ENCODE measurements around the gene GRAMD1B. TPM values are rescaled to one million over a fixed set of nuclear protein-coding genes. Genes with fewer than 3 reads are reported as not detected.
"Not testable (repeated sequence)": the region's sequence is repeated elsewhere in the genome, so short reads cannot be mapped to it uniquely, and the experiment has no call there.

Gene GRAMD1B
- polyA plus RNA-seq, 3 donors, result 3.2 to 13.9 (median 3.3) TPM

GRCh38 chr11:123460012-123460700, 30.1 kb downstream of the GRAMD1B start:
- H3K79me2 ChIP-seq (ENCODE audit: insufficient read depth, low read length), result peaks cover 50% of the 10 kb centered on the region
- H3K27ac ChIP-seq (ENCODE audit: low read depth in 1 of 2, low read length in 2 of 2), result no peak overlapping the region
- no peaks in the 10 kb centered on the region for H4K20me1 ChIP-seq (ENCODE audit: insufficient read depth, low read length)
- H3K4me3 ChIP-seq (replicated peaks in 1 of 3; ENCODE audit: low read depth in 2 of 3, low read length in 3 of 3), result no peak overlapping the region
- intact Hi-C loops (cut with micrococcal nuclease), result no loop called here
- H2AFZ ChIP-seq (ENCODE audit: insufficient read depth, low read depth, low read length, poor library complexity, severe bottlenecking), result no peak overlapping the region
- peak overlapping the region in 1 of 7 donors; percentile 70 for H3K27ac Mint-ChIP-seq
- no peaks in the 10 kb centered on the region for H3K9me3 ChIP-seq (replicated peaks in 1 of 2; ENCODE audit: control insufficient read depth in 1 of 2, insufficient read depth in 1 of 2, low read length in 2 of 2)
- TF ChIP-seq, protein P1, sequence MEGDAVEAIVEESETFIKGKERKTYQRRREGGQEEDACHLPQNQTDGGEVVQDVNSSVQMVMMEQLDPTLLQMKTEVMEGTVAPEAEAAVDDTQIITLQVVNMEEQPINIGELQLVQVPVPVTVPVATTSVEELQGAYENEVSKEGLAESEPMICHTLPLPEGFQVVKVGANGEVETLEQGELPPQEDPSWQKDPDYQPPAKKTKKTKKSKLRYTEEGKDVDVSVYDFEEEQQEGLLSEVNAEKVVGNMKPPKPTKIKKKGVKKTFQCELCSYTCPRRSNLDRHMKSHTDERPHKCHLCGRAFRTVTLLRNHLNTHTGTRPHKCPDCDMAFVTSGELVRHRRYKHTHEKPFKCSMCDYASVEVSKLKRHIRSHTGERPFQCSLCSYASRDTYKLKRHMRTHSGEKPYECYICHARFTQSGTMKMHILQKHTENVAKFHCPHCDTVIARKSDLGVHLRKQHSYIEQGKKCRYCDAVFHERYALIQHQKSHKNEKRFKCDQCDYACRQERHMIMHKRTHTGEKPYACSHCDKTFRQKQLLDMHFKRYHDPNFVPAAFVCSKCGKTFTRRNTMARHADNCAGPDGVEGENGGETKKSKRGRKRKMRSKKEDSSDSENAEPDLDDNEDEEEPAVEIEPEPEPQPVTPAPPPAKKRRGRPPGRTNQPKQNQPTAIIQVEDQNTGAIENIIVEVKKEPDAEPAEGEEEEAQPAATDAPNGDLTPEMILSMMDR (IDR thresholded peaks at IDR 0.05), result no peak
- peaks cover 0 to 1% (median 0%) of the 10 kb centered on the region in 3 donors for H3K27me3 Mint-ChIP-seq (ENCODE audit: low read depth in 3 of 3)
- H3K36me3 Mint-ChIP-seq, result peaks cover 8 to 16% of the 10 kb centered on the region in 2 donors
- no peak for DNase-seq
- H3K9ac ChIP-seq (ENCODE audit: insufficient read depth, low read length, poor library complexity, severe bottlenecking), result no peak overlapping the region
- peaks cover 35 to 37% of the 10 kb centered on the region in 2 donors for H3K4me1 ChIP-seq (ENCODE audit: control insufficient read depth in 1 of 2, insufficient read depth in 2 of 2, low read length in 2 of 2)
- H3K27me3 ChIP-seq (ENCODE audit: control insufficient read depth in 2 of 2, insufficient read depth in 2 of 2, low read length in 2 of 2), result no peaks in the 10 kb centered on the region
- H3K4me1 Mint-ChIP-seq, result peaks cover 48% of the 10 kb centered on the region
- H3K4me2 ChIP-seq (replicated peaks; ENCODE audit: extremely low read depth, low read length, poor library complexity, severe bottlenecking), result no peak overlapping the region
- no peak overlapping the region for H3K4me3 Mint-ChIP-seq
- no peaks in the 10 kb centered on the region for H3K36me3 ChIP-seq (replicated peaks in 1 of 2; ENCODE audit: control insufficient read depth in 1 of 2, insufficient read depth in 2 of 2, low read length in 2 of 2)
- H3K9me3 Mint-ChIP-seq, result no peaks in the 10 kb centered on the region
- WGBS (ENCODE audit: insufficient coverage), result 69% methylated on average over 4 of the region's 7 CpGs

DNA sequence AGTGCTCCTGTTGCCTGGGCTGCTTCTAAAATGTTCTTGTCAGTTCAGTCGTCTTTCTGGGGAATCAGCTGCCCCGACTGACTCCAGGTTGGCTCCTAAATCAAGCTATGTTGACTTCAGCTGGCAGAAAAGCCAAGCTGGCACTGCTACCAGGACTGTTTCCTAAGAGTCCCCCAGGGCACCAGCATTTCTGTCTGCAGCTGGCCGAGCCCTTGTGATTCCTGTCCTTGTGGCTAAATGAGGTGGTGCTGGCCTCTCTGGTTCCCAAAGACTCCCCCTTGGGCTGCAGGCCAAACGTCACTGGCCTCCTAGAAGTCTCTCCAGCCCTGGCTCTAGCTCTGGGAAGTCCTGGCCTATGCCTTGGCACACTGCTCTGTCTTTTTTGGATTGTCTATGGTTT, 31.1 kb downstream of the GRAMD1B start:
- Histone ChIP-seq H3K27me3 (ENCODE audit: control insufficient read depth in 2 of 2, insufficient read depth in 2 of 2, low read length in 2 of 2) (no peaks in the 10 kb centered on the region), H2AFZ (ENCODE audit: insufficient read depth, low read depth, low read length, poor library complexity, severe bottlenecking) (no peak overlapping the region), H3K9me3 (replicated peaks in 1 of 2; ENCODE audit: control insufficient read depth in 1 of 2, insufficient read depth in 1 of 2, low read length in 2 of 2) (no peaks in the 10 kb centered on the region), H3K27ac (ENCODE audit: low read depth in 1 of 2, low read length in 2 of 2) (no peak overlapping the region), H3K9ac (ENCODE audit: insufficient read depth, low read length, poor library complexity, severe bottlenecking) (no peak overlapping the region), H3K36me3 (replicated peaks in 1 of 2; ENCODE audit: control insufficient read depth in 1 of 2, insufficient read depth in 2 of 2, low read length in 2 of 2) (no peaks in the 10 kb centered on the region), H3K4me2 (replicated peaks; ENCODE audit: extremely low read depth, low read length, poor library complexity, severe bottlenecking) (no peak overlapping the region), H3K79me2 (ENCODE audit: insufficient read depth, low read length) (peaks cover 40% of the 10 kb centered on the region), H4K20me1 (ENCODE audit: insufficient read depth, low read length) (no peaks in the 10 kb centered on the region), H3K4me1 (ENCODE audit: control insufficient read depth in 1 of 2, insufficient read depth in 2 of 2, low read length in 2 of 2) (peaks cover 41 to 43% of the 10 kb centered on the region in 2 donors), H3K4me3 (replicated peaks in 1 of 3; ENCODE audit: low read depth in 2 of 3, low read length in 3 of 3) (no peak overlapping the region)
- intact Hi-C loops (cut with micrococcal nuclease), result no loop called here
- peak overlapping the region in 2 of 7 donors; percentile 0 to 31 for H3K27ac Mint-ChIP-seq
- peaks cover 0 to 5% (median 0%) of the 10 kb centered on the region in 7 donors for H3K9me3 Mint-ChIP-seq
- WGBS (ENCODE audit: insufficient coverage), result 86% methylated on average over 4 of the region's 4 CpGs
- peaks cover 0 to 1% (median 0%) of the 10 kb centered on the region in 3 donors for H3K27me3 Mint-ChIP-seq (ENCODE audit: low read depth in 3 of 3)
- no peak for DNase-seq
- TF ChIP-seq, protein P1 (IDR thresholded peaks at IDR 0.05), result no peak
- H3K4me3 Mint-ChIP-seq, result no peak overlapping the region
- H3K36me3 Mint-ChIP-seq, result peaks cover 8 to 12% of the 10 kb centered on the region in 2 donors
- peaks cover 48% of the 10 kb centered on the region for H3K4me1 Mint-ChIP-seq

GRCh38 chr11:123465667-123466066, 35.6 kb downstream of the GRAMD1B start:
- peak; percentile 65 to 86 (median 83) for DNase-seq
- peak overlapping the region in 1 of 3 experiments; percentile 52 for H3K4me3 ChIP-seq (replicated peaks in 1 of 3; ENCODE audit: low read depth in 2 of 3, low read length in 3 of 3)
- H3K9me3 ChIP-seq (replicated peaks in 1 of 2; ENCODE audit: control insufficient read depth in 1 of 2, insufficient read depth in 1 of 2, low read length in 2 of 2); H3K36me3 ChIP-seq (replicated peaks in 1 of 2; ENCODE audit: control insufficient read depth in 1 of 2, insufficient read depth in 2 of 2, low read length in 2 of 2); H3K27me3 ChIP-seq (ENCODE audit: control insufficient read depth in 2 of 2, insufficient read depth in 2 of 2, low read length in 2 of 2); H4K20me1 ChIP-seq (ENCODE audit: insufficient read depth, low read length); H3K27me3 Mint-ChIP-seq (ENCODE audit: low read depth in 3 of 3); H3K36me3 Mint-ChIP-seq; H3K9me3 Mint-ChIP-seq: not testable (repeated sequence)
- Mint-ChIP-seq H3K27ac (peak overlapping the region; percentile 90 to 97 (median 95)), H3K4me3 (peak overlapping the region; percentile 35 to 59), H3K4me1 (peaks cover 50% of the 10 kb centered on the region)
- peak overlapping the region; percentile 79 to 85 for H3K27ac ChIP-seq (ENCODE audit: low read depth in 1 of 2, low read length in 2 of 2)
- peak overlapping the region; percentile 40 for H3K9ac ChIP-seq (ENCODE audit: insufficient read depth, low read length, poor library complexity, severe bottlenecking)
- intact Hi-C loops (cut with micrococcal nuclease), result loop anchor here in 1 of 2 donors (2.0 kb wide), 1 partner anchor 15 kb away; no protein-coding TSS in a partner anchor
- H3K4me2 ChIP-seq (replicated peaks; ENCODE audit: extremely low read depth, low read length, poor library complexity, severe bottlenecking), result peak overlapping the region; percentile 57
- no CpG with 5 or more reads among the region's 8 CpGs for WGBS (ENCODE audit: insufficient coverage)
- peaks cover 23% of the 10 kb centered on the region for H3K79me2 ChIP-seq (ENCODE audit: insufficient read depth, low read length)
- peak overlapping the region; percentile 46 for H2AFZ ChIP-seq (ENCODE audit: insufficient read depth, low read depth, low read length, poor library complexity, severe bottlenecking)
- H3K4me1 ChIP-seq (ENCODE audit: control insufficient read depth in 1 of 2, insufficient read depth in 2 of 2, low read length in 2 of 2), result peaks cover 27% of the 10 kb centered on the region in 2 donors

Measured in CD14-positive monocyte (primary cell).